Suprapubic skin (tissue), 4 donors: ENCODE data around the gene GSKIP. TPM values are rescaled to one million over a fixed set of nuclear protein-coding genes. Genes with fewer than 3 reads are reported as not detected.
A peak's percentile ranks its signal among the peaks of the same experiment; 100 is the strongest.

Experiments used
- DNase-seq, 2 donors: peaks; one replicate each; pipeline ENCODE4 v3.0.0-alpha.2; 2019; ENCODE audit warnings: low spot score in 2 of 2
- H3K27ac ChIP-seq: fragments of 200-600 bp; sonication (generic); one replicate; pipeline ENCODE4 v1.5.1; 2019
- H3K27me3 ChIP-seq: fragments of 200-600 bp; sonication (generic); one replicate; pipeline ENCODE4 v1.5.1; 2019
- H3K36me3 ChIP-seq: fragments of 200-600 bp; sonication (generic); one replicate; pipeline ENCODE4 v1.5.1; 2019
- H3K4me1 ChIP-seq: fragments of 200-600 bp; sonication (generic); one replicate; pipeline ENCODE4 v1.5.1; 2019
- H3K4me3 ChIP-seq: fragments of 200-600 bp; sonication (generic); one replicate; pipeline ENCODE4 v1.5.1; 2019; ENCODE audit warnings: mild to moderate bottlenecking
- H3K9me3 ChIP-seq: fragments of 200-600 bp; sonication (generic); one replicate; pipeline ENCODE4 v1.5.1; 2019
- CTCF ChIP-seq, 2 donors: fragments of 200-600 bp in 1 of 2; fragments of 450-650 bp in 1 of 2; sonication (generic) in 1 of 2; IDR thresholded peaks; one replicate each; pipeline ENCODE4 v1.5.1; 2016 to 2019; ENCODE audit warnings: antibody characterized with exemption in 2 of 2, mild to moderate bottlenecking in 1 of 2, moderate library complexity in 1 of 2
- EP300 ChIP-seq: sonication (generic); formaldehyde crosslinking; IDR thresholded peaks from one replicate; pipeline ENCODE4 v1.6.1; 2017; ENCODE audit warnings: antibody characterized with exemption
- POLR2A ChIP-seq, 2 donors: fragments of 450-650 bp; IDR thresholded peaks; one replicate each; pipeline ENCODE4 v1.6.1; 2017; ENCODE audit warnings: antibody characterized with exemption in 2 of 2, mild to moderate bottlenecking in 2 of 2, moderate library complexity in 2 of 2
- POLR2AphosphoS5 ChIP-seq, 3 donors: sonication (generic); formaldehyde crosslinking; IDR thresholded peaks; one replicate each; pipeline ENCODE4 v1.6.1; 2017; ENCODE audit warnings: antibody characterized with exemption in 3 of 3
- WGBS: methylation state at CpG from one replicate; pipeline ENCODE4 v1.1.5; 2018; 5-methylcytosine and 5-hydroxymethylcytosine counted together
- total RNA-seq, 4 donors: library from RNA; depleted of rRNA; stranded (reverse); fragments of >200 nt; gene quantifications; one replicate each; pipeline ENCODE4 v1.1.0, GENCODE V29; 2016

Gene GSKIP
- total RNA-seq, 4 donors from 2014 or later = 7.9 to 50.1 (median 24.7) TPM

GRCh38 chr14:96352708-96353107 lies 10.6 kb upstream of the GSKIP start:
- Histone ChIP-seq H3K4me3 (no peak overlapping the region), H3K36me3 (no peaks in the 10 kb centered on the region), H3K4me1 (peaks cover 7% of the 10 kb centered on the region), H3K9me3 (no peaks in the 10 kb centered on the region), H3K27me3 (no peaks in the 10 kb centered on the region), H3K27ac (no peak overlapping the region)
- 84% methylated on average over 2 of the region's 2 CpGs for WGBS
- no peak for TF ChIP-seq POLR2A (IDR thresholded peaks at IDR 0.05)
- TF ChIP-seq POLR2AphosphoS5 (IDR thresholded peaks at IDR 0.05) = no peak
- no peak for TF ChIP-seq EP300
- no peak for TF ChIP-seq CTCF (IDR thresholded peaks at IDR 0.05)
- DNase-seq = no peak

DNA sequence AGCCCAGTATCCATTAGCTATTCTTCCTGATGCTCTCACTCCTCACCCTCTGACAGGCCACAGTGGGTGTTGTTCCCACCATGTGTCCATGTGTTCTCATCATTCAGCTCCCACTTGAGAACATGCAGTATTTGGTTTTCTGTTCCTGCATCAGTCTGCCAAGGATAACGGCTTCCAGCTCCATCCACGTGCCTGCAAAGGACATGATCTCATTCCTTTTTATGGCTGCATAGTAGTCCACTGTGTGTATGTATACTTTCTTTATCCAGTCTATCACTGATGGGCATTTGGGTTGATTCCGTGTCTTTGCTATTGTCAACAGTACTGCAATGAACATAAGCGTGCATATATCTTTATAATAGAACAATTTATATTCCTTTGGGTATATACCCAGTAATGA lies 9.1 kb upstream of the GSKIP start:
- Histone ChIP-seq H3K27ac (no peak overlapping the region), H3K27me3 (no peaks in the 10 kb centered on the region), H3K4me3 (no peak overlapping the region), H3K9me3 (no peaks in the 10 kb centered on the region), H3K4me1 (peaks cover 7% of the 10 kb centered on the region), H3K36me3 (peaks cover 3% of the 10 kb centered on the region)
- 91% methylated on average over 4 of the region's 4 CpGs for WGBS
- TF ChIP-seq EP300 = no peak
- TF ChIP-seq CTCF (IDR thresholded peaks at IDR 0.05) = no peak
- DNase-seq = no peak

DNA sequence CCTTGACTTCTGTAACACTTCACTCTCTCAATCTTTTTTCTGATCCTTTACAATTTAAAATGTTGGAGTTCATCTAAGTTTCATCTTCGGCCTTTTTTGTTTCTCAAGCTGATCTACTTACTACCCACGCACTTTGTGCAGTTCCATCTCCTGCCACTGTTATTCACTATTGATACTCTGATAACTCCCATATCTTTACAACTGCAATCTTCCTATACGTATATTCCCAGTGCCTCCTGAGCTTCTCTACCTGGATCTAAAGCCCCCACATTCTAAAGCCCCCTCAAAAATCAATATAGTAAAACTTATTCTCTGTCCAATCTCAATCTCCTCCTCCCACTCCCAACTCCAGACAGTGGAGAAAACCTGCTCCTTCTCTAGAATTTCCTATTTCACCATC lies 6.1 kb upstream of the GSKIP start:
- DNase-seq = no peak
- 81% methylated on average over 3 of the region's 3 CpGs for WGBS
- TF ChIP-seq POLR2A (IDR thresholded peaks at IDR 0.05) = no peak
- TF ChIP-seq EP300 = no peak
- TF ChIP-seq CTCF (IDR thresholded peaks at IDR 0.05) = no peak
- TF ChIP-seq POLR2AphosphoS5 (IDR thresholded peaks at IDR 0.05) = no peak

DNA sequence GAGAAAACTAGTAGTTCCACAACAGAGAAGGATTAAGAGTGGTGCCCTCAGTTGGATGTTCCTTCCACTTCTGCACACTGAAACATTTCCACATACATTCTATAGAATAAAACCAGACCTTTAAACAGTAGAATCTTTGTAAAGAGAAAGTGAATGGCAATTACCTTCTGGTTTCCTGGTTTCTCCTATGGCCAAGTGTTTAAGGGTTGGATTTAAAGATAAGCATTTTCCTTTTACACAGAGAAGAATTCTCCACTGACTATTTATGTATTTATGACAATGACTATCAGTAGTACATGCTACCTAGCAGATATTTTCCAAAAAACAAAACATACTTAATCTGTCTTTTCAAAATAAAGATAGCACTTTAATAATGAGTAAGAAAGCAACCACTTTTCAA lies 3.4 kb upstream of the GSKIP start:
- no peaks in the 10 kb centered on the region for H3K27me3 ChIP-seq
- peaks cover 32% of the 10 kb centered on the region for H3K4me1 ChIP-seq
- H3K36me3 ChIP-seq = peaks cover 3% of the 10 kb centered on the region
- no peak for TF ChIP-seq POLR2A (IDR thresholded peaks at IDR 0.05)
- TF ChIP-seq EP300 = no peak
- no peak for TF ChIP-seq CTCF (IDR thresholded peaks at IDR 0.05)
- H3K4me3 ChIP-seq = no peak overlapping the region
- no peak overlapping the region for H3K27ac ChIP-seq
- H3K9me3 ChIP-seq = no peaks in the 10 kb centered on the region
- DNase-seq = no peak

More for the DNA sequence above, 6.1 kb upstream of the GSKIP start:
- Histone ChIP-seq H3K9me3 (no peaks in the 10 kb centered on the region), H3K27me3 (no peaks in the 10 kb centered on the region), H3K4me3 (no peak overlapping the region), H3K36me3 (peaks cover 3% of the 10 kb centered on the region), H3K4me1 (peaks cover 21% of the 10 kb centered on the region), H3K27ac (no peak overlapping the region)

- H3K36me3 ChIP-seq = peaks cover 3% of the 10 kb centered on the region
- peak in 1 of 2 donors; percentile 66 for DNase-seq
- H3K4me1 ChIP-seq = peaks cover 36% of the 10 kb centered on the region
- no peak for TF ChIP-seq POLR2AphosphoS5 (IDR thresholded peaks at IDR 0.05)
- no peak for TF ChIP-seq CTCF (IDR thresholded peaks at IDR 0.05)
- no peak for TF ChIP-seq POLR2A (IDR thresholded peaks at IDR 0.05)
- TF ChIP-seq EP300 = no peak
- peak overlapping the region; percentile 99 for H3K4me3 ChIP-seq
- peak overlapping the region; percentile 98 for H3K27ac ChIP-seq
- H3K27me3 ChIP-seq = no peaks in the 10 kb centered on the region
- H3K9me3 ChIP-seq = no peaks in the 10 kb centered on the region
- 2% methylated on average over 18 of the region's 27 CpGs for WGBS
Measured at GRCh38 chr14:96362071-96362964, 1.0 kb upstream of the GSKIP start.
